HG03064 (cell line): Measurements from ENCODE around the gene AHRR.
"Not testable (repeated sequence)": the region's sequence is repeated elsewhere in the genome, so short reads cannot be mapped to it uniquely, and the experiment has no call there.

ENCODE experiments used
- ATAC-seq: cut with Tn5 transposase; IDR thresholded peaks from one replicate; pipeline ENCODE4 v1.9.1; 2021; ENCODE audit warnings: low read depth; ENCODE audit not compliant: unreplicated experiment

Gene AHRR

GRCh38 chr5:321230-321725 lies at the start of gene AHRR:
Gene AHRR, plus strand, starts transcription at chr5:321714. Its CDS starts 22,189 bp downstream, at chr5:343903.
- peak; percentile 43 for ATAC-seq

- peak; percentile 11 for ATAC-seq
These were observed 49.7 kb upstream of the AHRR start for GRCh38 chr5:271828-272167.

- not testable (repeated sequence) for ATAC-seq
These were observed 48.4 kb upstream of the AHRR start for GRCh38 chr5:273091-273490.

GRCh38 chr5:273491-273890 lies 48.0 kb upstream of the AHRR start:
- not testable (repeated sequence) for ATAC-seq

- ATAC-seq, result not testable (repeated sequence)
These were observed 47.2 kb upstream of the AHRR start for GRCh38 chr5:274346-274745.

GRCh38 chr5:278646-279045 lies 42.9 kb upstream of the AHRR start:
- ATAC-seq, result no peak

GRCh38 chr5:279051-279665 lies 42.4 kb upstream of the AHRR start:
- not testable (repeated sequence) for ATAC-seq

GRCh38 chr5:285991-286557 lies 35.4 kb upstream of the AHRR start:
- no peak for ATAC-seq

- not testable (repeated sequence) for ATAC-seq
These were observed 31.3 kb upstream of the AHRR start for GRCh38 chr5:290200-290599.

- ATAC-seq, result not testable (repeated sequence)
These were observed 30.2 kb upstream of the AHRR start for GRCh38 chr5:291345-291744.

- not testable (repeated sequence) for ATAC-seq
These were observed 26.7 kb upstream of the AHRR start for GRCh38 chr5:294788-295187.

GRCh38 chr5:296207-296606 lies 25.3 kb upstream of the AHRR start:
- ATAC-seq, result not testable (repeated sequence)

GRCh38 chr5:296954-297353 lies 24.6 kb upstream of the AHRR start:
- ATAC-seq, result not testable (repeated sequence)

GRCh38 chr5:297448-297847 lies 24.1 kb upstream of the AHRR start:
- not testable (repeated sequence) for ATAC-seq

GRCh38 chr5:297991-298736 lies 23.4 kb upstream of the AHRR start:
- not testable (repeated sequence) for ATAC-seq

GRCh38 chr5:298737-299125 lies 22.8 kb upstream of the AHRR start:
- no peak for ATAC-seq

GRCh38 chr5:299921-300320 lies 21.6 kb upstream of the AHRR start:
- ATAC-seq, result not testable (repeated sequence)

GRCh38 chr5:300691-301435 lies 20.7 kb upstream of the AHRR start:
- ATAC-seq, result not testable (repeated sequence)

GRCh38 chr5:302416-302815 lies 19.1 kb upstream of the AHRR start:
- ATAC-seq, result not testable (repeated sequence)

- ATAC-seq, result no peak
These were observed 18.5 kb upstream of the AHRR start for GRCh38 chr5:302966-303365.

- not testable (repeated sequence) for ATAC-seq
These were observed 17.8 kb upstream of the AHRR start for GRCh38 chr5:303741-304140.
